Ovary (tissue), 9 donors: ENCODE measurements around the gene SLC35C1. TPM values are rescaled to one million over a fixed set of nuclear protein-coding genes. Genes with fewer than 3 reads are reported as not detected.
A peak's percentile ranks its signal among the peaks of the same experiment; 100 is the strongest.

Source experiments
- DNase-seq, 5 donors: peaks; one replicate each; pipeline ENCODE4 v3.0.0-alpha.2; 2019 to 2020
- H3K27ac ChIP-seq, 2 donors: fragments of 200-600 bp; one replicate each; pipeline versions ENCODE4 v1.5.1 to v1.8.0; 2019 to 2022
- H3K27me3 ChIP-seq: fragments of 200-600 bp; one replicate; pipeline ENCODE4 v1.8.0; 2022
- H3K36me3 ChIP-seq: fragments of 200-600 bp; sonication (generic); one replicate; pipeline ENCODE4 v1.5.1; 2019
- H3K4me1 ChIP-seq: one replicate; pipeline ENCODE4 v1.8.1; 2013; ENCODE audit warnings: mild to moderate bottlenecking, moderate library complexity; ENCODE audit not compliant: insufficient read depth
- H3K4me3 ChIP-seq: fragments of 200-600 bp; sonication (generic); one replicate; pipeline ENCODE4 v1.5.1; 2017
- H3K9me3 ChIP-seq, 2 donors: fragments of 200-600 bp in 1 of 2; sonication (generic) in 1 of 2; one replicate each; pipeline versions ENCODE4 v1.5.1 to v1.8.1; 2013 to 2019; ENCODE audit warnings: mild to moderate bottlenecking in 1 of 2, moderate library complexity in 1 of 2
- CTCF ChIP-seq, 3 donors: fragments of 450-650 bp in 2 of 3; fragments of 200-600 bp in 1 of 3; IDR thresholded peaks; one replicate each; pipeline versions ENCODE4 v1.5.1 to v1.8.0; 2016 to 2022; ENCODE audit warnings: antibody characterized with exemption in 3 of 3, mild to moderate bottlenecking in 1 of 3
- EP300 ChIP-seq: sonication (generic); formaldehyde crosslinking; IDR thresholded peaks from one replicate; pipeline ENCODE4 v1.6.1; 2017; ENCODE audit warnings: antibody characterized with exemption
- POLR2A ChIP-seq: fragments of 450-650 bp; IDR thresholded peaks from one replicate; pipeline ENCODE4 v1.6.1; 2017; ENCODE audit warnings: antibody characterized with exemption, mild to moderate bottlenecking, moderate library complexity
- WGBS, 3 donors: extraction: QIAGEN DNeasy Blood & Tissue Kit in 1 of 3; methylation state at CpG; one replicate each; pipeline versions ENCODE4 v1.1.5 to v1.1.7; 2013 to 2017; 5-methylcytosine and 5-hydroxymethylcytosine counted together
- intact Hi-C, 4 donors: fragments of 100-400 bp; cut with DNase I; formaldehyde crosslinking; loops; one replicate each; pipeline versions ENCODE4 v1.11.0 to v1.15.1; 2022 to 2023
- polyA plus RNA-seq, 2 donors: library from polyadenylated mRNA; stranded (reverse); fragments of 200-250 nt in 1 of 2; fragments of 350-450 nt in 1 of 2; fragmentation: Illumina TruSeq in 1 of 2; extraction: RNeasy Lipid Tissue Mini Kit (QIAGEN cat#74804) in 1 of 2; gene quantifications; one replicate each; pipeline ENCODE4 v1.2.3, GENCODE V29; 2013 to 2014
- total RNA-seq, 7 donors: library from RNA; depleted of rRNA in 2 of 7; stranded (reverse); fragments of >200 nt in 2 of 7; fragmentation: NEBNext Ultra II Directional in 3 of 7; extraction: Animal tissue kit (Norgen Biotek cat#: 25700) in 3 of 7; gene quantifications; one replicate each; pipeline versions ENCODE4 v1.1.0 to v1.2.4, GENCODE V29; 2016 to 2023
- donor health status: DM: no; HTN: no; CAD: no; lungs with moderate emphysema.
- donor health status: DM: no; HTN: no; CAD: no.
- donor health status: Bipolar disorder and iron deficiency.
- donor health status: DM: yes; HTN: yes; CAD: no.
- donor health status: DM: no; HTN: no; CAD: no.
- donor health status: DM: yes; HTN: yes; CAD: no.

SLC35C1 gene
- total and polyA plus RNA-seq, 9 donors, result 5.9 to 13.8 (median 9.6) TPM

- no peaks in the 10 kb centered on the region for H3K36me3 ChIP-seq
- H3K4me1 ChIP-seq, result peaks cover 18% of the 10 kb centered on the region
- no peak overlapping the region for H3K4me3 ChIP-seq
- intact Hi-C loops, result loop anchor here in 1 of 4 donors (5.0 kb wide), 1 partner anchor 62 kb away; no protein-coding TSS in a partner anchor
- 31 to 55% (median 48%) methylated on average over 2 of the region's 2 CpGs for WGBS, 3 donors
- DNase-seq, result no peak
- no peaks in the 10 kb centered on the region for H3K27me3 ChIP-seq
- H3K27ac ChIP-seq, result no peak overlapping the region
- H3K9me3 ChIP-seq, result no peaks in the 10 kb centered on the region
- no peak for TF ChIP-seq CTCF (IDR thresholded peaks at IDR 0.05)
- TF ChIP-seq EP300, result no peak
- TF ChIP-seq POLR2A, result no peak
Measured at GRCh38 chr11:45850446-45850845, 45.5 kb downstream of the SLC35C1 start.

- Histone ChIP-seq H3K9me3 (no peaks in the 10 kb centered on the region), H3K27me3 (no peaks in the 10 kb centered on the region), H3K4me1 (peaks cover 18% of the 10 kb centered on the region), H3K4me3 (no peak overlapping the region), H3K36me3 (no peaks in the 10 kb centered on the region), H3K27ac (peak overlapping the region in 1 of 2 donors; percentile 12)
- WGBS, 3 donors, result 64 to 71% (median 70%) methylated on average over 2 of the region's 2 CpGs
- no peak for TF ChIP-seq EP300
- TF ChIP-seq POLR2A, result no peak
- no peak for TF ChIP-seq CTCF (IDR thresholded peaks at IDR 0.05)
- no peak for DNase-seq
- intact Hi-C loops, result loop anchor here in 1 of 4 donors (5.0 kb wide), 1 partner anchor 61 kb away; no protein-coding TSS in a partner anchor
Measured at GRCh38 chr11:45851228-45851627, 46.3 kb downstream of the SLC35C1 start.

- 45 to 47% (median 47%) methylated on average over 4 of the region's 4 CpGs for WGBS, 3 donors
- intact Hi-C loops, result loop anchor here in 1 of 4 donors (5.0 kb wide), 1 partner anchor 60 kb away; no protein-coding TSS in a partner anchor
- H3K27ac ChIP-seq, result peak overlapping the region in 1 of 2 donors; percentile 12
- H3K9me3 ChIP-seq, result no peaks in the 10 kb centered on the region
- TF ChIP-seq EP300, result no peak
- TF ChIP-seq POLR2A, result no peak
- TF ChIP-seq CTCF (IDR thresholded peaks at IDR 0.05), result no peak
- H3K27me3 ChIP-seq, result no peaks in the 10 kb centered on the region
- H3K4me1 ChIP-seq, result peaks cover 18% of the 10 kb centered on the region
- no peaks in the 10 kb centered on the region for H3K36me3 ChIP-seq
- H3K4me3 ChIP-seq, result no peak overlapping the region
- DNase-seq, result no peak
Measured at GRCh38 chr11:45852018-45852711, 47.2 kb downstream of the SLC35C1 start.

- H3K27ac ChIP-seq, result no peak overlapping the region
- no peaks in the 10 kb centered on the region for H3K9me3 ChIP-seq
- H3K4me3 ChIP-seq, result no peak overlapping the region
- H3K27me3 ChIP-seq, result no peaks in the 10 kb centered on the region
- no peak for DNase-seq
- WGBS, 3 donors, result 43 to 52% (median 46%) methylated on average over 1 of the region's 1 CpG
- intact Hi-C loops, result loop anchor here in 1 of 4 donors (5.0 kb wide), 1 partner anchor 60 kb away; no protein-coding TSS in a partner anchor
- no peaks in the 10 kb centered on the region for H3K36me3 ChIP-seq
- TF ChIP-seq CTCF (IDR thresholded peaks at IDR 0.05) (no peak), POLR2A (no peak), EP300 (no peak)
- peaks cover 21% of the 10 kb centered on the region for H3K4me1 ChIP-seq
Measured at GRCh38 chr11:45852712-45853101, 47.8 kb downstream of the SLC35C1 start.
